ENCODE data around the gene HDAC10. TPM values are rescaled to one million over a fixed set of nuclear protein-coding genes. Genes with fewer than 3 reads are reported as not detected.

HDAC10 gene
- total RNA-seq, 1 donor from 2014 or later, result 5.4 TPM

DNA sequence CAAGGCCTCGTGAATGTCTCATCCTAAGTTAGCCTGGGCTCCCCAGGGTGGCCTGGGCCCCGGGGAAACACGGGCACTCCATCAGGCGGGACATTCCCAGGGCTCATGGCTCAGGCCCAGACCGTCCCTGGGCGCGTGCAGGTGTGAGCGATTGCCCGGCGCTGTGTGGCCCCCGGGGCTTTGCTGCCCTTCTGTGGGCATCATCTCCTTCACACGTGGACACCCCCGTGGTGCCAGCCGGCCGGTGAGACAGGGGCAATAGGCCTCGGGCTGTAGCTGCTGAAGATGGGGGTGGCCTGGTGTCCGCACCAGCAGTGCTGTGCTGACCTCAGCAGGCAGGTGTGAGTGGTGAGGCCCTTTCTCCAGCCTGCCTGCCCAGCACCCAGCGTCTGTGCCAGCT, 54.8 kb downstream of the HDAC10 start:
- H3K4me2 ChIP-seq, result no peak overlapping the region
- no peak overlapping the region for H2AFZ ChIP-seq (replicated peaks)
- H3K4me3 Mint-ChIP-seq, result no peak overlapping the region
- no peaks in the 10 kb centered on the region for H3K27me3 ChIP-seq
- no peaks in the 10 kb centered on the region for H3K4me1 ChIP-seq
- no peak overlapping the region for H3K9ac ChIP-seq
- no peak for DNase-seq (ENCODE audit: low spot score)
- H3K4me1 Mint-ChIP-seq, result peaks cover 6% of the 10 kb centered on the region
- H3K27ac Mint-ChIP-seq, result no peak overlapping the region
- H3K27me3 Mint-ChIP-seq (ENCODE audit: insufficient read depth, low read depth), result no peaks in the 10 kb centered on the region
- no peaks in the 10 kb centered on the region for H3K9me3 ChIP-seq (ENCODE audit: low read depth)
- H3K9me3 Mint-ChIP-seq, result no peaks in the 10 kb centered on the region
- peaks cover 7% of the 10 kb centered on the region for H3K79me2 ChIP-seq (ENCODE audit: low read depth)
- H3K36me3 Mint-ChIP-seq, result peaks cover 3% of the 10 kb centered on the region
- no peak overlapping the region for H3K4me3 ChIP-seq
- TF ChIP-seq, protein P1, sequence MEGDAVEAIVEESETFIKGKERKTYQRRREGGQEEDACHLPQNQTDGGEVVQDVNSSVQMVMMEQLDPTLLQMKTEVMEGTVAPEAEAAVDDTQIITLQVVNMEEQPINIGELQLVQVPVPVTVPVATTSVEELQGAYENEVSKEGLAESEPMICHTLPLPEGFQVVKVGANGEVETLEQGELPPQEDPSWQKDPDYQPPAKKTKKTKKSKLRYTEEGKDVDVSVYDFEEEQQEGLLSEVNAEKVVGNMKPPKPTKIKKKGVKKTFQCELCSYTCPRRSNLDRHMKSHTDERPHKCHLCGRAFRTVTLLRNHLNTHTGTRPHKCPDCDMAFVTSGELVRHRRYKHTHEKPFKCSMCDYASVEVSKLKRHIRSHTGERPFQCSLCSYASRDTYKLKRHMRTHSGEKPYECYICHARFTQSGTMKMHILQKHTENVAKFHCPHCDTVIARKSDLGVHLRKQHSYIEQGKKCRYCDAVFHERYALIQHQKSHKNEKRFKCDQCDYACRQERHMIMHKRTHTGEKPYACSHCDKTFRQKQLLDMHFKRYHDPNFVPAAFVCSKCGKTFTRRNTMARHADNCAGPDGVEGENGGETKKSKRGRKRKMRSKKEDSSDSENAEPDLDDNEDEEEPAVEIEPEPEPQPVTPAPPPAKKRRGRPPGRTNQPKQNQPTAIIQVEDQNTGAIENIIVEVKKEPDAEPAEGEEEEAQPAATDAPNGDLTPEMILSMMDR (IDR thresholded peaks at IDR 0.05), result no peak
- no peak for TF ChIP-seq EZH2phosphoT487 (IDR thresholded peaks at IDR 0.05)
- TF ChIP-seq EZH2 (IDR thresholded peaks at IDR 0.05), result no peak
- peaks cover 18% of the 10 kb centered on the region for H3F3A ChIP-seq (ENCODE audit: low read depth)
- peaks cover 27% of the 10 kb centered on the region for H4K20me1 ChIP-seq (ENCODE audit: low read depth)
- H3K27ac ChIP-seq, result no peak overlapping the region
- H3K36me3 ChIP-seq, result no peaks in the 10 kb centered on the region

Other genes with a start within 250 kb of the HDAC10 start
- gene IL17REL, start 238.5 kb downstream of the HDAC10 start, total RNA-seq (ENCODE audit: low replicate concordance), result 0.15 TPM in 1 of 2 replicates, not detected in the other
- gene TTLL8, start 193.0 kb downstream of the HDAC10 start, total RNA-seq (ENCODE audit: low replicate concordance), result not detected in 2 replicates
- not detected in 2 replicates for gene MLC1, start 165.8 kb downstream of the HDAC10 start, total RNA-seq (ENCODE audit: low replicate concordance)
- 0.99 TPM in 1 of 2 replicates, not detected in the other for gene MOV10L1, start 161.3 kb downstream of the HDAC10 start, total RNA-seq (ENCODE audit: low replicate concordance)
- gene PANX2, start 80.5 kb downstream of the HDAC10 start, total RNA-seq (ENCODE audit: low replicate concordance), result 0.88 and 1.9 TPM in 2 replicates
- 15.4 and 37.4 TPM in 2 replicates for gene TRABD, start 65.4 kb downstream of the HDAC10 start, total RNA-seq (ENCODE audit: low replicate concordance)
- 7.6 and 20.8 TPM in 2 replicates for gene SELENOO, start 50.3 kb downstream of the HDAC10 start, total RNA-seq (ENCODE audit: low replicate concordance)
- gene TUBGCP6, start 6.2 kb downstream of the HDAC10 start, total RNA-seq (ENCODE audit: low replicate concordance), result 16.9 and 44.6 TPM in 2 replicates
- gene MAPK12, start 10.4 kb upstream of the HDAC10 start, total RNA-seq (ENCODE audit: low replicate concordance), result 18.7 and 28.4 TPM in 2 replicates
- gene MAPK11, start 19.1 kb upstream of the HDAC10 start, total RNA-seq (ENCODE audit: low replicate concordance), result 0.37 TPM in 1 of 2 replicates, not detected in the other
- gene PLXNB2, start 56.4 kb upstream of the HDAC10 start, total RNA-seq (ENCODE audit: low replicate concordance), result 32.4 and 94.1 TPM in 2 replicates
- 1.0 and 7.8 TPM in 2 replicates for gene DENND6B, start 75.7 kb upstream of the HDAC10 start, total RNA-seq (ENCODE audit: low replicate concordance)
- 32.6 and 65.5 TPM in 2 replicates for gene PPP6R2, start 92.1 kb upstream of the HDAC10 start, total RNA-seq (ENCODE audit: low replicate concordance)
- gene SBF1, start 223.8 kb upstream of the HDAC10 start, total RNA-seq (ENCODE audit: low replicate concordance), result 25.8 and 65.8 TPM in 2 replicates
- 0.13 and 2.6 TPM in 2 replicates for gene ADM2, start 230.3 kb upstream of the HDAC10 start, total RNA-seq (ENCODE audit: low replicate concordance)
- not detected in 2 replicates for gene MIOX, start 235.6 kb upstream of the HDAC10 start, total RNA-seq (ENCODE audit: low replicate concordance)

Data from neural progenitor cell (in vitro differentiated cells).